Mesendoderm (in vitro differentiated cells): ENCODE results near the gene RMND5A.

Source experiments
- DNase-seq: peaks from one replicate; pipeline ENCODE4 v3.0.0; 2013
- H2AK5ac ChIP-seq: 2 replicates; pipeline ENCODE4 v1.6.1; 2013; ENCODE audit warnings: low read length, inconsistent platforms
- H2BK120ac ChIP-seq: 2 replicates; pipeline ENCODE4 v1.6.1; 2013; ENCODE audit warnings: low read depth, mild to moderate bottlenecking, low read length, moderate library complexity, mixed read lengths
- H2BK15ac ChIP-seq: replicated peaks from 2 replicates; pipeline ENCODE4 v1.6.1; 2013; ENCODE audit warnings: low read depth, mild to moderate bottlenecking, moderate library complexity
- H2BK5ac ChIP-seq: 2 replicates; pipeline ENCODE4 v1.6.1; 2013; ENCODE audit warnings: low read length, inconsistent platforms
- H3K18ac ChIP-seq: 2 replicates; pipeline ENCODE4 v1.6.1; 2013; ENCODE audit warnings: mild to moderate bottlenecking, low read length, mixed read lengths
- H3K23ac ChIP-seq: one replicate; pipeline ENCODE4 v1.6.1; 2013; ENCODE audit warnings: low read length
- H3K27ac ChIP-seq: 2 replicates; pipeline ENCODE4 v1.5.1; 2013; ENCODE audit warnings: low read depth, mild to moderate bottlenecking, inconsistent platforms, low read length, moderate library complexity
- H3K27me3 ChIP-seq: 2 replicates; pipeline ENCODE4 v1.6.1; 2013; ENCODE audit warnings: low read length, control low read depth, mild to moderate bottlenecking, inconsistent platforms; ENCODE audit not compliant: insufficient read depth, poor library complexity
- H3K36me3 ChIP-seq: 2 replicates; pipeline ENCODE4 v1.6.1; 2013; ENCODE audit warnings: low read length, inconsistent platforms; ENCODE audit not compliant: control insufficient read depth, insufficient read depth
- H3K4ac ChIP-seq: one replicate; pipeline ENCODE4 v1.6.1; 2013; ENCODE audit warnings: low read depth, mild to moderate bottlenecking, low read length, moderate library complexity
- H3K4me1 ChIP-seq: 2 replicates; pipeline ENCODE4 v1.6.1; 2013; ENCODE audit warnings: low read depth, low read length, inconsistent platforms; ENCODE audit not compliant: control insufficient read depth
- H3K4me2 ChIP-seq: 2 replicates; pipeline ENCODE4 v1.6.1; 2013; ENCODE audit warnings: low read length
- H3K4me3 ChIP-seq: 2 replicates; pipeline ENCODE4 v1.5.1; 2013; ENCODE audit warnings: mild to moderate bottlenecking, low read length
- H3K56ac ChIP-seq: one replicate; pipeline ENCODE4 v1.6.1; 2013; ENCODE audit warnings: low read length
- H3K79me1 ChIP-seq: 2 replicates; pipeline ENCODE4 v1.6.1; 2013; ENCODE audit warnings: low read length, inconsistent platforms
- H3K79me2 ChIP-seq: 2 replicates; pipeline ENCODE4 v1.6.1; 2013; ENCODE audit warnings: mild to moderate bottlenecking, low read length; ENCODE audit not compliant: control insufficient read depth, insufficient read depth
- H3K9ac ChIP-seq: 2 replicates; pipeline ENCODE4 v1.6.1; 2013; ENCODE audit warnings: low read length, inconsistent platforms
- H4K5ac ChIP-seq: one replicate; pipeline ENCODE4 v1.6.1; 2013; ENCODE audit warnings: low read length
- H4K8ac ChIP-seq: one replicate; pipeline ENCODE4 v1.6.1; 2013; ENCODE audit warnings: low read depth, mild to moderate bottlenecking, control low read depth, low read length, moderate library complexity
- WGBS: extraction: QIAGEN DNeasy Blood & Tissue Kit; methylation state at CpG from one replicate; pipeline ENCODE4 v1.1.7; 2013; ENCODE audit warnings: low lambda C conversion rate, missing lambda C conversion rate; ENCODE audit not compliant: insufficient coverage; ENCODE audit errors: extremely low coverage; 5-methylcytosine and 5-hydroxymethylcytosine counted together

The RMND5A gene

GRCh38 chr2:86675104-86675503, 45.0 kb upstream of the RMND5A start:
- no CpG with 5 or more reads among the region's 2 CpGs for WGBS
- H3K23ac ChIP-seq = no peak overlapping the region
- DNase-seq = no peak
- H3K9ac ChIP-seq = no peak overlapping the region
- H3K27ac ChIP-seq = no peak overlapping the region
- no peaks in the 10 kb centered on the region for H3K79me2 ChIP-seq
- no peaks in the 10 kb centered on the region for H3K79me1 ChIP-seq
- no peak overlapping the region for H3K4ac ChIP-seq
- H3K4me2 ChIP-seq = no peak overlapping the region
- H3K18ac ChIP-seq = no peak overlapping the region
- no peak overlapping the region for H4K5ac ChIP-seq
- H2BK120ac ChIP-seq = no peak overlapping the region
- no peak overlapping the region for H4K8ac ChIP-seq
- no peaks in the 10 kb centered on the region for H3K4me1 ChIP-seq
- H3K27me3 ChIP-seq = no peaks in the 10 kb centered on the region
- no peaks in the 10 kb centered on the region for H3K36me3 ChIP-seq
- H2BK15ac ChIP-seq = no peak overlapping the region
- no peak overlapping the region for H3K56ac ChIP-seq
- no peak overlapping the region for H3K4me3 ChIP-seq
- no peak overlapping the region for H2BK5ac ChIP-seq
- H2AK5ac ChIP-seq = no peak overlapping the region

DNA sequence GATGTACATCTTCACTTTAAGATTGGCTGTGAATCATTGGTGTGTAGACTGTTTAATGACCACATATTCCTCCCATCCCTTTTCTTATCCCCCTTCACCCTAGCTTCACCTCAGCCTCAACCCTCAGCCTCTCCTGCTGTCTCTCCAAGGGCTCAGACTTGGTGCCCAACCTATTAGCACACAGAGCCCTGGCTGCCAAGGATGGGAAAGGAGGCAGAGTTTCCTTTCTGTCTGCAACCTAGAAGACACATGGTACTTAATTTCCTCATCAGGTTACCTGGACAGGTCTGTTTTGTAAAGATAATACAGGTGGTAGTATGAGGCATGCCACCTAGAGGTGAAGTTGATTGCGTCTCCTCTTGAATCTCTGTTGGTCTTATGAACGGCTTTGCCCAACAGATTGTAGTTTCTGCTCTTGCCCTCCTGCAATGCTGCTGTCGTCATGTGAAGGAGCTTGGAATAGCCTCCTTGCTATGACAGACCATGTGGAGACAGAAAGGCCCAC, 44.5 kb upstream of the RMND5A start:
- H4K8ac ChIP-seq = no peak overlapping the region
- no peak overlapping the region for H3K18ac ChIP-seq
- H3K27ac ChIP-seq = no peak overlapping the region
- H2BK120ac ChIP-seq = no peak overlapping the region
- H3K4me2 ChIP-seq = no peak overlapping the region
- H2BK15ac ChIP-seq = no peak overlapping the region
- no CpG with 5 or more reads among the region's 3 CpGs for WGBS
- H3K27me3 ChIP-seq = no peaks in the 10 kb centered on the region
- no peak overlapping the region for H3K9ac ChIP-seq
- H3K36me3 ChIP-seq = no peaks in the 10 kb centered on the region
- no peaks in the 10 kb centered on the region for H3K79me2 ChIP-seq
- no peak overlapping the region for H3K56ac ChIP-seq
- H3K4me1 ChIP-seq = no peaks in the 10 kb centered on the region
- no peak overlapping the region for H2AK5ac ChIP-seq
- H4K5ac ChIP-seq = no peak overlapping the region
- no peak overlapping the region for H2BK5ac ChIP-seq
- H3K4ac ChIP-seq = no peak overlapping the region
- no peak overlapping the region for H3K23ac ChIP-seq
- H3K4me3 ChIP-seq = no peak overlapping the region
- no peaks in the 10 kb centered on the region for H3K79me1 ChIP-seq
- peak; percentile 49 for DNase-seq

DNA sequence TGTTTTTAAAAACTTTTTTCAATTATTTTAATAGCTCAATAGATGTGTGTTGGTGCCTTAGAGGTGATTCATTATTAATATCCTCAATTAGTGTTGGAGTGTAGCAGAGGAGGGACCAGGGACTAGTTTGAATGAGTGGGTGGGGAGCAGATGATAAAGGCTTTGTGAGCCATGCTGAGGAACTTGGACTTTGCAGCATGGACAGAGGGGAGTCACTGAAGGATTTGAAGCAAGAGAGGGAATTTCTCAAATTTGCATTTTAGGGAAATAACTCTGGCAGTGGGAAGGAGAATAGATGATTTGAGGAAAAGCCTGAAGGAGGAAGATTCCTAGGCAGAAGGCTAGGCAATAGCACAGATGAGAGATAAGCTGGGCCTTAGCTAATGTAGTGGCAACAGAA, 42.3 kb upstream of the RMND5A start:
- Histone ChIP-seq H3K4me2 (no peak overlapping the region), H3K4me3 (no peak overlapping the region), H3K56ac (no peak overlapping the region), H3K4me1 (no peaks in the 10 kb centered on the region), H2BK120ac (no peak overlapping the region), H3K23ac (no peak overlapping the region), H3K27me3 (no peaks in the 10 kb centered on the region), H3K79me1 (no peaks in the 10 kb centered on the region), H2AK5ac (no peak overlapping the region), H2BK5ac (no peak overlapping the region), H3K18ac (no peak overlapping the region), H4K5ac (no peak overlapping the region), H3K27ac (no peak overlapping the region), H3K9ac (no peak overlapping the region), H3K36me3 (no peaks in the 10 kb centered on the region), H2BK15ac (no peak overlapping the region), H3K4ac (no peak overlapping the region), H3K79me2 (no peaks in the 10 kb centered on the region), H4K8ac (no peak overlapping the region)
- no peak for DNase-seq

GRCh38 chr2:86679036-86679435, 41.1 kb upstream of the RMND5A start:
- no peak overlapping the region for H3K56ac ChIP-seq
- H3K23ac ChIP-seq = no peak overlapping the region
- no peak overlapping the region for H3K9ac ChIP-seq
- no peaks in the 10 kb centered on the region for H3K79me1 ChIP-seq
- no peak overlapping the region for H3K4ac ChIP-seq
- H4K8ac ChIP-seq = no peak overlapping the region
- H3K79me2 ChIP-seq = no peaks in the 10 kb centered on the region
- DNase-seq = no peak
- H3K27ac ChIP-seq = no peak overlapping the region
- H3K4me1 ChIP-seq = no peaks in the 10 kb centered on the region
- no peak overlapping the region for H2BK15ac ChIP-seq
- H3K27me3 ChIP-seq = no peaks in the 10 kb centered on the region
- no peak overlapping the region for H3K4me3 ChIP-seq
- H4K5ac ChIP-seq = no peak overlapping the region
- no peak overlapping the region for H2BK120ac ChIP-seq
- no peaks in the 10 kb centered on the region for H3K36me3 ChIP-seq
- H3K4me2 ChIP-seq = no peak overlapping the region
- H2AK5ac ChIP-seq = no peak overlapping the region
- no peak overlapping the region for H2BK5ac ChIP-seq
- H3K18ac ChIP-seq = no peak overlapping the region

DNA sequence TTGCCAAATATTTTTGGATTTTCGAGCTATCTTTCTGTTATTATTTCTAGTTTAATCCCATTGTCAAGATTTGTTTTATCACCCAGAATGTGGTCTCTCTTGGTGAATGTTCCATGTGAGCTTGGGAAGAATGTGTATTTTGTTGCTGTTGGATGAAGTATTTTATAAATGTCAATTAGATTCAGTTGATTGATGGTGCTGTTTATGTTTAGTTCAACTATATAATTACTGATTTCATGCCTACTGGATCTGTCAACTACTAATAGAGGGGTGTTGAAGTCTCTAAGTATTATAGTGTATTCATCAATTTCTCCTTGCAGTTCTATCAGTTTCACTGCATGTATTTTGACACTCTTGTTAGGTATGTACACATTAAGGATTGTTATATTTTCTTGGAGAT, 34.7 kb upstream of the RMND5A start:
- Histone ChIP-seq H3K79me1 (no peaks in the 10 kb centered on the region), H3K36me3 (no peaks in the 10 kb centered on the region), H2BK15ac (no peak overlapping the region), H3K4me3 (no peak overlapping the region), H3K4ac (no peak overlapping the region), H2BK120ac (no peak overlapping the region), H2AK5ac (no peak overlapping the region), H3K56ac (no peak overlapping the region), H3K4me1 (no peaks in the 10 kb centered on the region), H4K8ac (no peak overlapping the region), H3K4me2 (no peak overlapping the region), H3K27ac (no peak overlapping the region), H3K23ac (no peak overlapping the region), H3K27me3 (no peaks in the 10 kb centered on the region), H2BK5ac (no peak overlapping the region), H4K5ac (no peak overlapping the region), H3K9ac (no peak overlapping the region), H3K18ac (no peak overlapping the region), H3K79me2 (no peaks in the 10 kb centered on the region)
- WGBS = no CpG with 5 or more reads among the region's 1 CpG
- DNase-seq = no peak

GRCh38 chr2:86686460-86686859, 33.6 kb upstream of the RMND5A start:
- Histone ChIP-seq H3K79me2 (no peaks in the 10 kb centered on the region), H4K8ac (no peak overlapping the region), H2BK120ac (no peak overlapping the region), H3K4me3 (no peak overlapping the region), H3K4me2 (no peak overlapping the region), H3K79me1 (no peaks in the 10 kb centered on the region), H2BK15ac (no peak overlapping the region), H3K56ac (no peak overlapping the region), H3K9ac (no peak overlapping the region), H3K36me3 (no peaks in the 10 kb centered on the region), H2AK5ac (no peak overlapping the region), H4K5ac (no peak overlapping the region), H3K4me1 (no peaks in the 10 kb centered on the region), H2BK5ac (no peak overlapping the region), H3K4ac (no peak overlapping the region), H3K27ac (no peak overlapping the region), H3K18ac (no peak overlapping the region), H3K27me3 (no peaks in the 10 kb centered on the region), H3K23ac (no peak overlapping the region)
- DNase-seq = no peak
- no CpG with 5 or more reads among the region's 5 CpGs for WGBS
